Uterus (tissue), 4 donors: ENCODE data around the gene DNAJC6. TPM values are rescaled to one million over a fixed set of nuclear protein-coding genes. Genes with fewer than 3 reads are reported as not detected.
A peak's percentile ranks its signal among the peaks of the same experiment; 100 is the strongest.

Experiments
- DNase-seq, 2 donors: peaks; one replicate each; pipeline ENCODE4 v3.0.0-alpha.2; 2019 to 2020
- H3K27ac ChIP-seq, 2 donors: fragments of 200-600 bp; sonication (generic); 1 replicate in 1 of 2; 2 replicates in 1 of 2; pipeline ENCODE4 v1.5.1; 2016 to 2018
- H3K27me3 ChIP-seq, 2 donors: fragments of 200-600 bp; sonication (generic); one replicate each; pipeline ENCODE4 v1.5.1; 2018 to 2019; ENCODE audit warnings: control low read depth in 1 of 2
- H3K36me3 ChIP-seq, 2 donors: fragments of 200-600 bp; sonication (generic); one replicate each; pipeline ENCODE4 v1.5.1; 2019; ENCODE audit warnings: control low read depth in 1 of 2
- H3K4me1 ChIP-seq, 2 donors: fragments of 200-600 bp; sonication (generic); one replicate each; pipeline ENCODE4 v1.5.1; 2018 to 2019; ENCODE audit warnings: control low read depth in 1 of 2
- H3K4me3 ChIP-seq, 2 donors: fragments of 200-600 bp; sonication (generic); 1 replicate in 1 of 2; 2 replicates in 1 of 2; pipeline ENCODE4 v1.5.1; 2018 to 2019; ENCODE audit warnings: mild to moderate bottlenecking in 1 of 2
- H3K9me3 ChIP-seq, 2 donors: fragments of 200-600 bp; sonication (generic); one replicate each; pipeline ENCODE4 v1.5.1; 2019; ENCODE audit warnings: control low read depth in 1 of 2
- POLR2A ChIP-seq, 2 donors: fragments of 450-650 bp; IDR thresholded peaks; one replicate each; pipeline ENCODE4 v1.6.1; 2016; ENCODE audit warnings: antibody characterized with exemption in 2 of 2, mild to moderate bottlenecking in 1 of 2, moderate library complexity in 1 of 2
- intact Hi-C: fragments of 100-400 bp; cut with DNase I; formaldehyde crosslinking; loops from one replicate; pipeline ENCODE4 v1.15.1; 2023; ENCODE audit warnings: low total_unique reads
- total RNA-seq, 4 donors: library from RNA; depleted of rRNA in 3 of 4; stranded (reverse); fragments of >200 nt in 3 of 4; gene quantifications; one replicate each; pipeline versions ENCODE4 v1.1.0 to v1.2.4, GENCODE V29; 2014 to 2023
- TF ChIP-seq, protein P1 (sequence below), 4 experiments: fragments of 200-600 bp in 2 of 4; fragments of 450-650 bp in 2 of 4; sonication (generic) in 2 of 4; IDR thresholded peaks; one replicate each; pipeline ENCODE4 v1.5.1; 2016 to 2019; ENCODE audit warnings: antibody characterized with exemption in 4 of 4, mild to moderate bottlenecking in 2 of 4, moderate library complexity in 1 of 4
- donor health status: DM: yes; HTN: yes; CAD: no.

The DNAJC6 gene
- total RNA-seq, 4 donors from 2014 or later: 3.1 to 11.3 (median 4.2) TPM

DNA sequence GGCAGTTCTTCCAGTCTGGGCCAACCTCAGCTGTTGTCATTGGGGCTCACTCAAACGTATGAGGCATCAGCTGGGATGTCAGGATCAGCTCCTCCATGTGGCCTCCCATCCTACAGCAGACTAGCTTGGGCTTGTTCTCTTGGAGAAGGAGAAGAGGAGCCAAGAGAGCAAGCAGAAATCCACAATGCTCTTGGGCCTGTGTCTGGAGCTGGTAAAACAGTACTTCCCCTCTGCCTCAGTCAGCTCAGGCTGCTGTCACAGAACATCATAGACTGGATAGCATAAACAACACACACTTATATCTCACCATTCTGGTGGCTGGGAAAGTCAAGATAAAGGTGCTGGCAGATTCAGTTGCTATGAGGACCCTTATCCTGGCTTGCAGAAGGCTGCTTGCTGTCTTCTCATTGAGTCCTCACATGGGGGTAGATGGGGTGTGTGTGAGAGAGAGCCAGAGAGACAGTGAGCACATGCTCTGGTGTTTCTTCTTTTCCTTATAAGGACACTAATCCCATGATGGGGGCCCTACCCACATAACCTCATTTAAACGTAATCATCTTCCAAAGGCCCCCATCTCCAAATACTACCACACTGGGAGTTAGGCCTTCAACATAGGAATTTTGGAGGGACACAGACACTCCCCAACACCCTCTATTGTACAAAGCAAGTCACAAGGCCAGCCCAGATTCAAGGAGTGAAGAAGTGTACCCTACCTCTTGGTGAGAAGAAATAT lies 16.3 kb upstream of the DNAJC6 start:
- DNase-seq: no peak
- no peak overlapping the region for H3K4me3 ChIP-seq
- no peaks in the 10 kb centered on the region for H3K4me1 ChIP-seq
- no peaks in the 10 kb centered on the region for H3K27me3 ChIP-seq
- TF ChIP-seq, protein P1, sequence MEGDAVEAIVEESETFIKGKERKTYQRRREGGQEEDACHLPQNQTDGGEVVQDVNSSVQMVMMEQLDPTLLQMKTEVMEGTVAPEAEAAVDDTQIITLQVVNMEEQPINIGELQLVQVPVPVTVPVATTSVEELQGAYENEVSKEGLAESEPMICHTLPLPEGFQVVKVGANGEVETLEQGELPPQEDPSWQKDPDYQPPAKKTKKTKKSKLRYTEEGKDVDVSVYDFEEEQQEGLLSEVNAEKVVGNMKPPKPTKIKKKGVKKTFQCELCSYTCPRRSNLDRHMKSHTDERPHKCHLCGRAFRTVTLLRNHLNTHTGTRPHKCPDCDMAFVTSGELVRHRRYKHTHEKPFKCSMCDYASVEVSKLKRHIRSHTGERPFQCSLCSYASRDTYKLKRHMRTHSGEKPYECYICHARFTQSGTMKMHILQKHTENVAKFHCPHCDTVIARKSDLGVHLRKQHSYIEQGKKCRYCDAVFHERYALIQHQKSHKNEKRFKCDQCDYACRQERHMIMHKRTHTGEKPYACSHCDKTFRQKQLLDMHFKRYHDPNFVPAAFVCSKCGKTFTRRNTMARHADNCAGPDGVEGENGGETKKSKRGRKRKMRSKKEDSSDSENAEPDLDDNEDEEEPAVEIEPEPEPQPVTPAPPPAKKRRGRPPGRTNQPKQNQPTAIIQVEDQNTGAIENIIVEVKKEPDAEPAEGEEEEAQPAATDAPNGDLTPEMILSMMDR (IDR thresholded peaks at IDR 0.05): no peak
- TF ChIP-seq POLR2A (IDR thresholded peaks at IDR 0.05): no peak
- H3K27ac ChIP-seq: no peak overlapping the region
- H3K9me3 ChIP-seq: no peaks in the 10 kb centered on the region
- no peaks in the 10 kb centered on the region for H3K36me3 ChIP-seq
- intact Hi-C loops: no loop called here

DNA sequence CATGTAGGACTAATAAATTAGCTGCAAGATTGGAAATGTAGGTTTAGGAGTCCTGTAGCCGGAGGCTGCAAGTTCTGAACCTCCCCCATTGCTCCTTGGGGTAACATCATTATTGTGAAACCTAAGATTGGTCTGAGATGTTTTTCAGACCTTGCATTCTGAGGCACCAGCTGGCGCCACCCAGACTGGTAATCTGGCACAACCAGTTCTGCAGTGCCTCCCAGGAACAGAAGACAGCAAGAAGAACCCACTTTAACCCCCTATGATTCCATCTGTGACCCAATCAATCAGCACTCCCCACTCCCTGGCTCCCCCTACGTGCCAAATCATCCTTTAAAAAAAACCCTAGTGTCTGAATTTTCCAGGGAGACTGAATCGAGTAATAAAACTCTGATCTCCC lies 11.6 kb upstream of the DNAJC6 start:
- Histone ChIP-seq H3K27me3 (no peaks in the 10 kb centered on the region), H3K36me3 (no peaks in the 10 kb centered on the region), H3K4me3 (no peak overlapping the region), H3K9me3 (no peaks in the 10 kb centered on the region), H3K27ac (no peak overlapping the region), H3K4me1 (no peaks in the 10 kb centered on the region)
- intact Hi-C loops: no loop called here
- TF ChIP-seq, protein P1 (IDR thresholded peaks at IDR 0.05): no peak
- no peak for TF ChIP-seq POLR2A (IDR thresholded peaks at IDR 0.05)
- DNase-seq: no peak

DNA sequence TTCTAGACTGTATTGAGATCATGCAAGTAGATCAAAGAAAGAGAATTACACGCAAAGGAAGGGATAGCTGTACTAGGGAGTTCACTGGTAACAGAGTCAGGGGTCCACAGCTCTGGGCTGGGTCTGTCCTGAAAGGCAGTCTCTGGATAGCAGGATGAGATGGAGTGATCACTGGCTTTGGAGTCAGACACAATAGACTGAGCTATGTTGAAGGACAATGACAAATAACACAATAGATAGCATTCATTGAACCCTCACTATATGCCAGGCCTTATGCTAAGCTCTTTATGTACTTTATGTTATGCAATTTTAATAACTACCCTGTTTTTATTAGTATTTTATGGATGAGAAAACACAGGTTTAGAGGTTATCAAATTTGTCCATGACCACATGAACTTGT lies 10.0 kb upstream of the DNAJC6 start:
- no peaks in the 10 kb centered on the region for H3K4me1 ChIP-seq
- no peak for TF ChIP-seq POLR2A (IDR thresholded peaks at IDR 0.05)
- TF ChIP-seq, protein P1 (IDR thresholded peaks at IDR 0.05): no peak
- H3K36me3 ChIP-seq: no peaks in the 10 kb centered on the region
- H3K4me3 ChIP-seq: no peak overlapping the region
- H3K9me3 ChIP-seq: no peaks in the 10 kb centered on the region
- intact Hi-C loops: no loop called here
- DNase-seq: no peak
- H3K27me3 ChIP-seq: no peaks in the 10 kb centered on the region
- no peak overlapping the region for H3K27ac ChIP-seq

DNA sequence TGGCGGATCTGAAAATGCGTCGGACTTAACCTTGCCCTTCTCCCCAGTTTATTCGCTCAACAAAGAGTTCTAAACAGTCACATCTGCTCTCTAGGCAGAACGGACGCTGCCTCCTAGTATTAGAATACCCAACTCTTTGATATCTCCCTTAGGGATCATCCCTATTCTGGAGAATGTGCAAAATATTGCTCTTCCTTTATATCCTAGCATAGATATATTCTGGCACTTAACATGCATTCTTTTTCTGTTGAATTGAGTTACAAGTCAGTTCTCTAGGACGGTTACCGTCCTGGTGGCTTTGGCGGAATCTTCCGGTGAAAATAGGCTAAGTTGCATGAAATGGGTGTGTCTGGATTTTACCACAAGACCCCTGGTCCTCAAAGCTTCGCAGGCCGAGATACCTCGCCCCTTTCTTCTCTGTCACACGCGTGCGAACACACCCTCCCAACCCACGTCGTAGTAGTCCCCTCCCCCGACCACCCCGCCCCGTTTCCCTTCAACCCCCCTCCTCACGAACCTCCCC lies 501 bp upstream of the DNAJC6 start:
- no peaks in the 10 kb centered on the region for H3K27me3 ChIP-seq

DNA sequence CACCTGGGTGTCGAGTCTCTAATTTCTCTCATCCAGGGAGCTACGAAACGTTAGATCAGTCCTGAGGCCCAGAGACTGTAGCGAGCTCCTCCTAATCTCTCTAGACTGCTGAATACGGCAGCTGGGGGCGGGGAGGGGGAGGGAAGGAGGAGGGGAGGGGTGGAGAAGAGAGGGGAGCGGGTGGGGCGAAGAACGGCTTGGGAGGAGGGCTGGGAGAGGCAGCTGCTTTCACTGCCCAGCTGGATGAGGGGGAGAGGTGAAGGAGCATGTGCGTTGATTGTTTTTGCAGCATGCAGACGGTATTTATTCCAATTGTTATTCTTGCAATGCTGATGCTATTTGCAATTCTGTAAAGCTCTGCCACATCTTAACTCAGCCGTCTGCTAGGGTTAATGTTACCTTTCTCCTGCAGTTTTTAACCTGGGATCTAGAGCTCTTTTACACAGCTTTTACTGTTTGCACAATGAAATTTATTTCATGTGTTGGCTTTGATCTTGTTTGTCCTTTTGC lies 790 bp downstream of the DNAJC6 start:
- H3K27me3 ChIP-seq: no peaks in the 10 kb centered on the region
- DNase-seq: no peak
- H3K27ac ChIP-seq: no peak overlapping the region
- TF ChIP-seq, protein P1 (IDR thresholded peaks at IDR 0.05): no peak
- no peak for TF ChIP-seq POLR2A (IDR thresholded peaks at IDR 0.05)
- intact Hi-C loops: no loop called here
- peak overlapping the region; percentile 8 to 11 for H3K4me3 ChIP-seq
- H3K36me3 ChIP-seq: no peaks in the 10 kb centered on the region
- no peaks in the 10 kb centered on the region for H3K4me1 ChIP-seq
- H3K9me3 ChIP-seq: no peaks in the 10 kb centered on the region

More for the DNA sequence above, 501 bp upstream of the DNAJC6 start:
- no peaks in the 10 kb centered on the region for H3K36me3 ChIP-seq
- H3K9me3 ChIP-seq: no peaks in the 10 kb centered on the region
- H3K4me3 ChIP-seq: peak overlapping the region in 1 of 2 donors; percentile 8
- H3K27ac ChIP-seq: no peak overlapping the region
- TF ChIP-seq, protein P1 (IDR thresholded peaks at IDR 0.05): no peak
- no peak for TF ChIP-seq POLR2A (IDR thresholded peaks at IDR 0.05)
- no peaks in the 10 kb centered on the region for H3K4me1 ChIP-seq
- intact Hi-C loops: no loop called here
- DNase-seq: no peak
